Stimulated activated CD8-positive, alpha-beta memory T cell treated with anti-CD3 and anti-CD28 coated beads, Interleukin-12 subunit alpha, Interleukin-12 subunit beta, amount 100 ng/mL, for 4 hours (primary cell): ENCODE measurements around the gene POMT2.
"Not testable (repeated sequence)": the region's sequence is repeated elsewhere in the genome, so short reads cannot be mapped to it uniquely, and the experiment has no call there.

Source experiments
- DNase-seq: peaks from one replicate; pipeline ENCODE4 v3.0.0-alpha.2; 2020; ENCODE audit warnings: low read depth

Gene POMT2

GRCh38 chr14:77324816-77325745 is 4.4 kb upstream of the POMT2 start:
- DNase-seq, result no peak

DNA sequence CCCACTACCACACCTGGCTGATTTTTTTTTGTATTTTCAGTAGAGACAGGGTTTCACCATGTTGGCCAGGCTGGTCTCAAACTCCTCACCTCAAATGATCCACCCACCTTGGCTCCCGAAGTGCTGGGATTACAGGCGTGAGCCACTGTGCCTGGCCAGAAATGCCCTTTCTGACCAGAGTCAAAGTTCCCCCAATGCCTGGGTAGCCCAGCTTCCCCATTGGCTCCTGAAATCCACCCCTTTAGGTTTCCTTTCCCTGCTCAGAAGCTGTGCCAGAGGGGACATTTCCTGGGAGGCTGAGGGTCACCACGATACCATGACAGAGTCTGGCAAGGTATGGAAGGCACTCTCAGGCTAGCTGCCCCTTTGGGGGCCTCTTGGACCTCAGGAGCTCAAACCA is 3.6 kb upstream of the POMT2 start:
- no peak for DNase-seq

- no peak for DNase-seq
Observed at GRCh38 chr14:77323571-77323970, 2.9 kb upstream of the POMT2 start.

DNA sequence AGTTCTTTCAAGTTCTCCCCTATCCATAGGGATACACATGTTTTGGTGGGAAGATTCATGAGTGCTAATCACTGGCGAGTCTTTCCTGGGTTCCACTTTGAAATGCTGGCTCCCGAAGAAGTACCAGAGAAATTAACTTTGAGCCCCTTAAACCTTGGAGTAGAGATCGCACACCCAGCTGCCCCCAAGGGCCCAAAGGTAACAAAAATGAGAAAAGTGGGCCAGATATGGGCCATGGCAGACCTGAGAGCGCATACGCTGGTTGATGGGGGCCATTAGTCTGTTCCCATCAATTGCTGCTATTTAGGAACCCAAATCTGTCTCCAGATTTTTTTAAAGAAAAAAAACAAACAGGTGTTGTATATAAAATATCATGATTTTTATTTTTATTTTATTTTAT is 2.3 kb upstream of the POMT2 start:
- DNase-seq, result no peak

GRCh38 chr14:77322250-77322902 is 1.7 kb upstream of the POMT2 start:
- no peak for DNase-seq

GRCh38 chr14:77319422-77319821 is 1.3 kb downstream of the POMT2 start:
- DNase-seq, result no peak

- not testable (repeated sequence) for DNase-seq
Observed at GRCh38 chr14:77318756-77319155, 1.9 kb downstream of the POMT2 start.

GRCh38 chr14:77318006-77318553 is 2.6 kb downstream of the POMT2 start:
- DNase-seq, result no peak

DNA sequence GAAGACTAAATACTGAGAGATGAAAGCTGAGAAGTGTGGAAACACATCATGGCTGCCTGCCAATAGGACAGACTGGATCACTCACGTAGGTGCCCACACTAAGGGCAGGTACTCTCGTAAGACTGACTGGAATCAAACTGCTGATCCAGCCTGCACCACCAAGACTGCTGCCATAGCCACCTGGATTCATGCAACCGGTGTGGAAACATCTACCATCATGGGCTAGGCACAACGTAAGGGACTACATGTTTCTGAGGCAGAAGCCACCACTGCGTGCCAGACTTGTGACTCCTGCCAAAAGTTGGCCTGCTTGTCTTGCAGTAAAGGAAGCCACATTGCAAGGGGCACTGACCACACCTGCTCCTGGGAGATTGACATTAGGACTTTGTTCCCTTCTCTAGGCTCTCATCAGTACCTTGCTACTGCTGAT is 3.8 kb downstream of the POMT2 start:
- no peak for DNase-seq

DNA sequence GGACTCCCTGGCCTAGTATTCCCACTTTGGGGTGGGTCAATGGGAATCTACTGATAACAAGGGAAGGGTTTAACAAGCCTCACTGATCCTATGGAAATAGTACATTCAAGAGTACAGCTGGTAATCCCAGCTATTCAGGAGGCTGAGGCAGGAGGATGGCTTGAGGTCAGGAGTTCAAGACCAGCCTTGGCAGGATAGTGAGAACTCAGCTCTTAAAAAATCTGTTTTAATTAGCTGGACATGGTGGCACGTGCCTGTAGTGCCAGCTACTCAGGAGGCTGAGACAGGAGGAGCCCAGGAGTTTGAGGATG is 4.5 kb downstream of the POMT2 start:
- DNase-seq, result no peak

DNA sequence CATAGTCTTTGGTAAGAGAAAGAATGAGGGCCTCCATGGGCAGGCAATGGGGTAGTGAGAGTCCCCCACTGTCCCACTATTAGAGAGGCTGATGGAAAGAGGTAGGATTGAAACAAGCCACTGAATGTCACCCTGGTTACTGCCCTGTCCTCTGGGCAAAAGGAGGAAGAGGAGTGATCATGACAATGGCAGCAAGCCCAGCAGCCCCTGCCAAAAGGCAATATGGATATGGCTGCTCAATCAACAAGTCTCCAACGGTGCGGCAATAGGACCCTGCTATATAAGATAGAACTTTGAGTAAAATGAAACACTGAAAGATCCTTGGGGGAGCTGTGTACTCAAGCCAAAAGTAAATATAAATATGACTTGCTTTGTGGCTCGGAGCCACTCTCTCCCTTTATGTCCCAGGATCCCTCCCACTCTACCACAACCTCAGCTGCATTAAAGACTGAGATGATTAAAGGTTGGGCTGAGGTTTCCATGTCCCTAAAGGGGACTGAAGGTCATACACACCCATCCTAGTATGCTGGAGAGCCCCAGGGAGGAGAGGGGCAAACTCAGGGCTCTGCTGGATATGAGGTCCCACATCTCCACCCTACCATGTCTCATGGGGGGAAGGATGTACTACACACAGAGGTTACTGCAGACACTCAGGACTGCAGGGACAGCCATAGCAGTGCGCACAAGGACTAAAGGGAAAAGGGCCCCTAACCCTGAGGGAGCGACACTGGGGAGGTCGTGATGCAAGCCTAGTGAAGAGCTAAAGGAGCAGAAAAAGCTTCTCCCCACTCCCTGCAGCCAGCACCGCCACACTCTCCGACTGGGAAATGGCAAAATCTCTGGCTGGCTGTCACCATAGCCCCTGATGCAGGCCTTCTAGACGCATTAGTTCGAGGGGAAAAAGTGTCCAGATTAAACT is 5.9 kb downstream of the POMT2 start:
- DNase-seq, result no peak

DNA sequence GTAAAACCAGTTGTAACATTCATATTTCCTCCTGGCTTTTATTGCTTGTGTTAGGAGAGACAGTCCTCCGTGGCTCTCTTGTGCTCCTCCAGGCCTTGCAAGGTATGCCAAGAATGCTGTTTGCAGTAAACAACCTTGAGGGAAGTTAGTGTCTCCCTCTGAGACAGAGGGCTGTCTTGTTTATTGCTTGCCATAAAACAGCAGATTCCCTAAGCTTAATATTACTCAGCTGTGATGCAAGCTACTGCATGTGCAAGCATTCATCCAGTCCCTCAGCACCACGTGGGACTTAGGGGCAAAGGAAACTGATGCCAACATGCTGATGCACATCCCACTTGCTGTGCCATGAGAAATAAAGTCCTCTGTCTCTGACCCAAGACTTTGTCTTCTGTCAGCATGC is 6.6 kb downstream of the POMT2 start:
- no peak for DNase-seq

DNA sequence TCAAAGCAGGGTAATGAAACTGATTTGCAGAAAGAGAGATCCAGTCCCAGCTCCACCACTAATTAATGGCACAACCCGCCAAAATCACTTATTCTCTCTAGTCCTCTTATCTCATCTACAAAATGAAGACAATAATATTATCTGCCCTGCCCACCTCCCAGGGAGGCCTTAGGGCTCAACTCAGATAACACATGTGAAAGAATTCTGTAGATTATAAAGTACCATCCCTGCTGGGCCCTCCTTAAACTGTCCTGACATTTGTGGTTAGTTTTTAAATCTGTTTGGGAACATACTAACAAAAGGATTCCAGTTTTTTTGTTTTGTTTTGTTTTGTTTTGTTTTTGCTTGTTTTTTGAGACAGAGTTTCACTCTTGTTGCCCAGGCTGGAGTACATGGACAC is 7.3 kb downstream of the POMT2 start:
- DNase-seq, result no peak

DNA sequence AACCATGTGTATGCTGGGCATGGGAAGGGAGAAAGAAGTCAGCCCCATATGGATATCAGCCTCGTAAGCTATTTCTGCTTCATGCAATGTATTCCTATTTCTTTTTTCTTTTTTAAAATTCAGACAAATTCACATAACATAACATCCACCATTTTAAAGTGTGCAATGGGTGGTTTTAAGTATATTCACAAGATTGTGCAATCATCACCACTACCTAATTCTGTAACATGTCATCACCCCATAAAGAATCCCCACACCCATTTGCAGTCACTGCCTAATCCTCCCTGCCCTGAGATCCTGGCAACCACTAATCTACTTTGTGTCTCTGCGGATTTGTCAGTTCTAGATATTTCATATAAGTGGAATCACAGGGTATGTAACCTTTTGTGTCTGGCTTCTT is 9.5 kb downstream of the POMT2 start:
- no peak for DNase-seq

- no peak for DNase-seq
Observed at GRCh38 chr14:77310026-77310425, 10.7 kb downstream of the POMT2 start.

- no peak for DNase-seq
Observed at GRCh38 chr14:77309131-77309530, 11.6 kb downstream of the POMT2 start.

DNA sequence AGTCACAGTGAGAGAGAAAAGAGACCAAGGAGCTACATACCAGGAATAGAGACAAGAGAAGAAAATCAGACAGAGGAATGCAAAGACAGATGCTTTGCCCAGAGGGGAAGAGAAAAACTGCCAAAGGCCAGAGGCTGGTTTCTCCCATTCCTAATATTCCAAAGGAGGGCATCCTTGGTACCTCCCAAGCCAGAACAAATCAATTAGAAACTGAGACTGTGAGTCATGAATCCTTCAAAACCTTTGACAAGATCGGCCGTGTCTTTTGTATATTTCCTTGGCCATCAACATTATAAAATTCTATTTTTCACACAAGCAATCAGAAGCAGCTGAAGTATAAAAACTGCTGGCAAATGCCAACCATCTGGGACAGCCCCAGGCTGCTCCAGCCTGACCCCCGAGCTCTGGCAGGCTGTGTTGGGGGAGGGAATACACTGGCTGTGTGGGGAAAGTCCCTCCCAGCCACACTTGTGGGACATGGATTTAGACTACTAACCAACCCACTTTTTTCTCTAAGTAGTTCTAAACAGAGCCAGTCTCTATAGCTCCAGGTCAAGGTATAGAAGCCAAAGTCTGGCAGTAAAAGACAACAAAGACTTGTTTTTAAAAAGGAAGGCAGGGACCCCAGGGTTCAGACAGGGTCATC is 13.7 kb downstream of the POMT2 start:
- DNase-seq, result no peak

DNA sequence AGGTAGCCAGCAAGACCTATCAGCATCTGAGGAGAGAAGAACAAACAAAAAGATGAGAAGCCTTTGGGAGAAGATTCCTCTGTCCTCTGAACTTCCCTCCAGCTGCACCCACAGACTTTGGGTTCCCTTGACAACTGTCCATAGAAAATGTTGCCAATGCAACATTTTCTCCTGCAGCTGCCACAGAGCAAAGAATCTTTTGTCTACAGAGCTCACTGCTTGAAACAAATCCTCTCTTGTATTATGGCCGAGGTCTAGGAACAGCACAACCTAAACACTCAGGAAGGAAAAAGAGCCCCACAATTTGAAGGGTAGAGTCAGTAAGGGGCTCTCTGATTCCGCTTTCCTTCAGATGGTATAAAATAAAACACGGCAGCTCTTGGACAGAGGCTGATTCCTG is 14.3 kb downstream of the POMT2 start:
- DNase-seq, result no peak

DNA sequence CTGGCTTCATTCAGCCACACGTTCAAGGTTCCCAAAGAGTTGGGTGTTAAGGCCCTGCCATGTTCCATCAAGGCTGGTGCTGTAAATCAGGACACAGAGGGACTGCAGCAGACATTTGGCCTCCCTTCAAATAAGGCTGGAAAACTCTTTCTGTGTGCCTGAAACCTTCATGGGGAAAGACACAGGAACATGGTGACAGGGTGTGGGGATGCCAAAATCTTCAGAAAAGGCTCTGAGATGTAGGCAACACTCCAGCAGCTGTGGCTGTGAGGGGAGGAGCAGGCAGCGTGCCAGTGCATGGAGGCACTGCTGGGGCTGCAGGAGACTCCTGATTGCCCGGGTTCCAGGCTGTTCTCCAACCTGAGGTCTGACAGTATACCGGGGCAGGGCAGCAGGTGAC is 15.0 kb downstream of the POMT2 start:
- DNase-seq, result no peak

- no peak for DNase-seq
Observed at GRCh38 chr14:77303417-77304156, 17.1 kb downstream of the POMT2 start.

DNA sequence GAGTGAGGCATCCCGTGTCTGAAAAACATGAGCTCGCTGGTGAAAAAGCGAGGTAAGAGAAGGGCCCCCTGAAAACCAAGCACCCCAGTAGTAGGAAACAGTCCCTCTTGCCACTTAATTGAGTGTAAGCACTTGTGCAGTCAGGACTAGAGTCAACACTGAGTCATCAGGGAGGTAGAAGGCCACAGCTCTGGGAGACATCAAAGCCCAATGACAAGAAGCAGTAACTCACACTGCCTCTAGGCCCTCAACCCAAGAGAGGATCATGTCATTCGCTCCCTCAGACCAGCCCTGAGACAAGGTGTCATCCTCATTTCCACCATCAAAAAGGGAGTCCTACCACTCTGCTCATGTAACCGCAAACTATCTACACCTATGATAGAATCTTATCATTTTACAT is 17.8 kb downstream of the POMT2 start:
- no peak for DNase-seq
